H1 (cell line): ENCODE data around the gene DPM3. TPM values are rescaled to one million over a fixed set of nuclear protein-coding genes. Genes with fewer than 3 reads are reported as not detected.

Source experiments
- CTCF ChIA-PET: fragments of 300-600 bp; sonication (Branson Sonifier 250); formaldehyde crosslinking; loops from one replicate; lab custom pipeline; 2021; ENCODE audit not compliant: partially characterized antibody; lab: Charles Lee
- POLR2A ChIA-PET: fragments of 300-600 bp; sonication (Branson Sonifier 250); formaldehyde crosslinking; loops from one replicate; lab custom pipeline; 2021; ENCODE audit warnings: inconsistent platforms; ENCODE audit not compliant: partially characterized antibody; lab: Charles Lee
- DNase-seq, 2 experiments: peaks; one replicate each; pipeline versions ENCODE4 v3.0.0 to v3.0.0-alpha.2; 2010 to 2022; ENCODE audit warnings: low spot score in 2 of 2, low read depth in 1 of 2, mixed read lengths in 1 of 2
- FAIRE-seq: peaks from 2 replicates; lab custom pipeline; 2011; peaks lifted over from hg19 to GRCh38; lab: Jason Lieb, UNC
- H2AFZ ChIP-seq: 2 replicates; pipeline ENCODE4 v1.8.1; 2012; ENCODE audit warnings: low read length, inconsistent platforms
- H2AK5ac ChIP-seq: 2 replicates; pipeline ENCODE4 v1.6.1; 2013; ENCODE audit warnings: low read depth, low read length
- H2BK120ac ChIP-seq: replicated peaks from 2 replicates; pipeline ENCODE3; 2013; ENCODE audit warnings: low read depth, low read length, inconsistent platforms
- H2BK12ac ChIP-seq: 2 replicates; pipeline ENCODE4 v1.6.1; 2013; ENCODE audit warnings: low read depth, low read length
- H2BK15ac ChIP-seq: 2 replicates; pipeline ENCODE4 v1.6.1; 2013; ENCODE audit warnings: low read length
- H2BK20ac ChIP-seq: 2 replicates; pipeline ENCODE4 v1.6.1; 2013; ENCODE audit warnings: low read length
- H2BK5ac ChIP-seq: 2 replicates; pipeline ENCODE4 v1.6.1; 2013; ENCODE audit warnings: low read depth, low read length
- H3K14ac ChIP-seq: 2 replicates; pipeline ENCODE4 v1.6.1; 2013; ENCODE audit warnings: inconsistent platforms; ENCODE audit not compliant: insufficient read length
- H3K18ac ChIP-seq: 2 replicates; pipeline ENCODE4 v1.6.1; 2013; ENCODE audit warnings: low read length; ENCODE audit errors: extremely low read depth
- H3K23ac ChIP-seq: 2 replicates; pipeline ENCODE4 v1.6.1; 2013; ENCODE audit warnings: inconsistent platforms; ENCODE audit not compliant: insufficient read length
- H3K23me2 ChIP-seq: 2 replicates; pipeline ENCODE4 v1.6.1; 2013; ENCODE audit warnings: low read depth, low read length
- H3K27ac ChIP-seq: 2 replicates; pipeline ENCODE4 v1.6.1; 2011; ENCODE audit warnings: low read depth, low read length, inconsistent platforms
- H3K27me3 ChIP-seq, 4 experiments: replicated peaks in 1 of 4; 1 replicate in 1 of 4; 2 replicates in 3 of 4; pipeline versions ENCODE4 v1.6.1 to v1.8.1; 2011 to 2013; ENCODE audit warnings: low read length in 3 of 4, mild to moderate bottlenecking in 3 of 4, inconsistent platforms in 2 of 4, mixed read lengths in 2 of 4, moderate library complexity in 1 of 4; ENCODE audit not compliant: control insufficient read depth in 3 of 4, insufficient read depth in 3 of 4; ENCODE audit errors: extremely low read depth in 1 of 4
- H3K36me3 ChIP-seq, 4 experiments: 2 replicates each; pipeline versions ENCODE4 v1.6.1 to v1.8.1; 2011 to 2013; ENCODE audit warnings: mild to moderate bottlenecking in 4 of 4, low read length in 3 of 4, moderate library complexity in 2 of 4, control low read depth in 1 of 4, inconsistent platforms in 1 of 4; ENCODE audit not compliant: insufficient read depth in 4 of 4, control insufficient read depth in 2 of 4
- H3K4ac ChIP-seq: replicated peaks from 2 replicates; pipeline ENCODE3; 2013; ENCODE audit warnings: low read length, low read depth, mixed read lengths, inconsistent platforms; ENCODE audit not compliant: insufficient read length
- H3K4me1 ChIP-seq, 4 experiments: replicated peaks in 1 of 4; 1 replicate in 1 of 4; 2 replicates in 3 of 4; pipeline versions ENCODE4 v1.6.1 to v1.8.1; 2011 to 2013; ENCODE audit warnings: low read length in 3 of 4, inconsistent platforms in 2 of 4, mixed read lengths in 1 of 4; ENCODE audit not compliant: insufficient read depth in 4 of 4, control insufficient read depth in 3 of 4
- H3K4me2 ChIP-seq, 2 experiments: 2 replicates each; pipeline versions ENCODE4 v1.6.1 to v1.8.1; 2011 to 2013; ENCODE audit warnings: low read depth in 2 of 2, low read length in 2 of 2, control low read depth in 1 of 2, inconsistent platforms in 1 of 2, mild to moderate bottlenecking in 1 of 2; ENCODE audit not compliant: insufficient read depth in 1 of 2
- H3K4me3 ChIP-seq, 4 experiments: fragments of 200-600, 300-600 bp in 1 of 4; sonication (generic), shearing (Covaris generic), sonication (Bioruptor Twin) in 1 of 4; 2 replicates each; pipeline versions ENCODE4 v1.5.1 to v1.8.1; 2011 to 2016; ENCODE audit warnings: low read length in 4 of 4, low read depth in 3 of 4, control low read depth in 2 of 4, inconsistent platforms in 2 of 4, mild to moderate bottlenecking in 2 of 4, mixed read lengths in 1 of 4, moderate library complexity in 1 of 4; ENCODE audit not compliant: insufficient read depth in 2 of 4; ENCODE audit errors: extremely low read depth in 1 of 4
- H3K56ac ChIP-seq: replicated peaks from 2 replicates; pipeline ENCODE3; 2013; ENCODE audit warnings: low read depth, mild to moderate bottlenecking, mixed read lengths, low read length, inconsistent platforms; ENCODE audit not compliant: insufficient read length
- H3K79me1 ChIP-seq: 2 replicates; pipeline ENCODE4 v1.6.1; 2013; ENCODE audit warnings: low read depth, low read length, control low read depth
- H3K79me2 ChIP-seq, 2 experiments: 2 replicates each; pipeline versions ENCODE4 v1.6.1 to v1.8.1; 2012 to 2013; ENCODE audit warnings: low read length in 2 of 2, mild to moderate bottlenecking in 2 of 2, inconsistent platforms in 1 of 2; ENCODE audit not compliant: insufficient read depth in 2 of 2, control insufficient read depth in 1 of 2
- H3K9ac ChIP-seq, 4 experiments: replicated peaks in 1 of 4; 1 replicate in 1 of 4; 2 replicates in 3 of 4; pipeline versions ENCODE4 v1.6.1 to v1.8.1; 2011 to 2013; ENCODE audit warnings: low read depth in 3 of 4, low read length in 3 of 4, control low read depth in 2 of 4, mild to moderate bottlenecking in 2 of 4, moderate library complexity in 2 of 4, inconsistent platforms in 1 of 4; ENCODE audit errors: extremely low read depth in 1 of 4
- H3K9me3 ChIP-seq, 2 experiments: 2 replicates each; pipeline versions ENCODE4 v1.6.1 to v1.8.1; 2012 to 2013; ENCODE audit warnings: mild to moderate bottlenecking in 2 of 2, moderate library complexity in 2 of 2, control low read depth in 1 of 2, inconsistent platforms in 1 of 2, low read depth in 1 of 2, low read length in 1 of 2, mixed read lengths in 1 of 2; ENCODE audit not compliant: insufficient read depth in 2 of 2
- H4K20me1 ChIP-seq, 2 experiments: replicated peaks in 1 of 2; 2 replicates each; pipeline versions ENCODE3 to v1.8.1; 2011 to 2013; ENCODE audit warnings: inconsistent platforms in 2 of 2, low read length in 2 of 2, mild to moderate bottlenecking in 1 of 2; ENCODE audit not compliant: insufficient read depth in 2 of 2, control insufficient read depth in 1 of 2
- H4K5ac ChIP-seq: 2 replicates; pipeline ENCODE4 v1.6.1; 2013; ENCODE audit warnings: low read length, low read depth, mixed read lengths, inconsistent platforms; ENCODE audit not compliant: insufficient read length
- H4K8ac ChIP-seq: 2 replicates; pipeline ENCODE4 v1.8.0; 2013; ENCODE audit warnings: mild to moderate bottlenecking, moderate library complexity, low read length, inconsistent platforms; ENCODE audit not compliant: insufficient read depth; ENCODE audit errors: extremely low read depth
- H4K91ac ChIP-seq: replicated peaks from 2 replicates; pipeline ENCODE3; 2013; ENCODE audit warnings: low read length, mixed read lengths, inconsistent platforms; ENCODE audit not compliant: insufficient read length
- CTBP2 ChIP-seq: IDR thresholded peaks from 2 replicates; pipeline ENCODE4 v1.7.0; 2011; ENCODE audit warnings: borderline replicate concordance, mild to moderate bottlenecking, moderate library complexity, mixed read lengths, low read length; ENCODE audit not compliant: insufficient read depth, insufficient read length
- GABPA ChIP-seq: IDR thresholded peaks from 2 replicates; pipeline ENCODE4 v1.6.1; 2011; ENCODE audit warnings: mild to moderate bottlenecking, low read length, moderate library complexity, borderline replicate concordance; ENCODE audit not compliant: insufficient read depth
- POLR2AphosphoS5 ChIP-seq: IDR thresholded peaks from 2 replicates; pipeline ENCODE4 v1.6.1; 2011; ENCODE audit warnings: low read depth, low read length
- RFX5 ChIP-seq: IDR thresholded peaks from 2 replicates; pipeline ENCODE4 v1.6.1; 2011; ENCODE audit warnings: low read depth, low read length, improper control_type of control experiment, borderline replicate concordance
- SAP30 ChIP-seq: fragments of 300-600 bp; sonication (generic); IDR thresholded peaks from 2 replicates; pipeline ENCODE4 v1.7.1; 2012; ENCODE audit warnings: low read length, moderate library complexity, mild to moderate bottlenecking, inconsistent platforms; ENCODE audit not compliant: insufficient read depth, insufficient replicate concordance
- SP2 ChIP-seq: IDR thresholded peaks from 2 replicates; pipeline ENCODE4 v1.6.1; 2012; ENCODE audit warnings: mild to moderate bottlenecking, low read length, inconsistent platforms
- WGBS, 2 experiments: shearing (Covaris generic) in 1 of 2; methylation state at CpG; one replicate each; pipeline versions ENCODE4 v1.1.6 to v1.1.7; 2013 to 2015; ENCODE audit warnings: low lambda C conversion rate in 2 of 2, mixed read lengths in 2 of 2, inconsistent platforms in 1 of 2, low coverage in 1 of 2, missing lambda C conversion rate in 1 of 2; ENCODE audit not compliant: insufficient replicate concordance in 2 of 2, insufficient coverage in 1 of 2, insufficient read length in 1 of 2; ENCODE audit errors: extremely low coverage in 1 of 2, missing lambda C conversion rate in 1 of 2; 5-methylcytosine and 5-hydroxymethylcytosine counted together
- polyA plus RNA-seq, 7 experiments: library from polyadenylated mRNA; depleted of rRNA in 3 of 7; stranded (reverse) in 5 of 7; unstranded in 2 of 7; fragments of >200 nt in 5 of 7; fragments of 200-250 nt in 2 of 7; gene quantifications; 1 replicate in 5 of 7; 2 replicates in 1 of 7; 4 replicates in 1 of 7; pipeline versions ENCODE4 v1.2.1 to v1.2.3, GENCODE V29; 2011 to 2013; ENCODE audit warnings: missing spikeins in 2 of 7, mixed read lengths in 2 of 7
- total RNA-seq: library from RNA; stranded (reverse); fragmentation: NEBNext Ultra II Directional; extraction: Animal tissue kit (Norgen Biotek cat#: 25700); gene quantifications from 2 replicates; pipeline ENCODE4 v1.2.1, GENCODE V29; 2021

DPM3 gene
- total and polyA plus RNA-seq, 2 of the 8 experiments (the other 6 are each of a cell fraction or from before 2014, with no cell fraction given) = 44.8 to 227 TPM

DNA sequence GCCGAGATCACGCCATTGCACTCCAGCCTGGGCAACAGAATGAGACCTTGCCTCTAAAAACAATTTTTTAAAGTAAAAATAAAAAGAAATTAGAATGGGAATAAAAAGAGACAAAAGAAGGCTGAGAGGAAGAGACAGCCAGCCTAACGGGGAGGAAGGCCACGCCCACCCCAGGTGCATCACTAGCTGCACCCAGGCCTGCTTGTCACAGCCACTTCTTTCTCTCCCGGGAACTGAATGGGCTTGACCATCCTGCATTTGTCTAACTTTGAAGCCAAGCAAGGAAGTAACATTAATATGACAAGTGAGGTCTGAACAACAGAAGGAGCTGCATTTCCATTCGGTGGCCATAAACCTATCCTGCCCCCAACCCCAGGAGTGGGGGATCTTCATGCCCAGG is 33.5 kb downstream of the DPM3 start:
- H2BK12ac ChIP-seq = no peak overlapping the region
- no peaks in the 10 kb centered on the region for H3K4me1 ChIP-seq
- H3K23ac ChIP-seq = no peak overlapping the region
- CTCF ChIA-PET = interaction anchor here (0.8 to 3.5 kb wide), 14 partner anchors 8 to 70 kb away, joined by 3 to 29 read pairs (median 4); no protein-coding TSS in a partner anchor
- TF ChIP-seq POLR2AphosphoS5 (no peak), GABPA (no peak), RFX5 (no peak), CTBP2 (no peak), SAP30 (no peak), SP2 (no peak)
- no peak for FAIRE-seq
- no peak overlapping the region for H3K4ac ChIP-seq
- H3K27ac ChIP-seq = no peak overlapping the region
- no peaks in the 10 kb centered on the region for H3K9me3 ChIP-seq
- H2BK120ac ChIP-seq = no peak overlapping the region
- H3K4me3 ChIP-seq = no peak overlapping the region
- no peak overlapping the region for H4K91ac ChIP-seq
- H3K18ac ChIP-seq = no peak overlapping the region
- no peaks in the 10 kb centered on the region for H3K27me3 ChIP-seq
- H3K36me3 ChIP-seq = no peaks in the 10 kb centered on the region
- H3K4me2 ChIP-seq = no peak overlapping the region
- no peaks in the 10 kb centered on the region for H3K23me2 ChIP-seq
- no peak for DNase-seq
- 79% methylated on average over 6 of the region's 6 CpGs; no CpG with 5 or more reads in 1 of the 2 experiments for WGBS, 2 experiments
- H3K79me2 ChIP-seq = no peaks in the 10 kb centered on the region
- no peak overlapping the region for H3K14ac ChIP-seq
- peaks cover 0 to 4% of the 10 kb centered on the region in 2 experiments for H4K20me1 ChIP-seq
- H2BK15ac ChIP-seq = no peak overlapping the region
- no peak overlapping the region for H2BK20ac ChIP-seq
- no peak overlapping the region for H2AK5ac ChIP-seq
- no peak overlapping the region for H2AFZ ChIP-seq
- H3K9ac ChIP-seq = no peak overlapping the region
- POLR2A ChIA-PET = no interaction called here
- H4K5ac ChIP-seq = no peak overlapping the region
- H3K79me1 ChIP-seq = no peaks in the 10 kb centered on the region
- no peak overlapping the region for H4K8ac ChIP-seq
- H2BK5ac ChIP-seq = no peak overlapping the region
- H3K56ac ChIP-seq = no peak overlapping the region
